ENCODE measurements around the gene LYRM7. TPM values are rescaled to one million over a fixed set of nuclear protein-coding genes. Genes with fewer than 3 reads are reported as not detected.

The LYRM7 gene
- 4.3 and 12.1 TPM in 2 replicates for total RNA-seq

GRCh38 chr5:131170540-131171275 is at the start of gene LYRM7:
Gene LYRM7 (plus strand): TSS chr5:131170944. CDS start chr5:131171021, 77 bp downstream.

GRCh38 chr5:131165119-131165727 is 5.5 kb upstream of the LYRM7 start, which contains the start of gene HINT1:
Gene HINT1 (minus strand): TSS chr5:131165256. CDS start chr5:131165205, 51 bp downstream.

Other genes with a start within 250 kb of the LYRM7 start
- gene HINT1, start 5.7 kb upstream of the LYRM7 start, total RNA-seq = 212 and 295 TPM in 2 replicates
- gene CDC42SE2, start 93.1 kb downstream of the LYRM7 start, total RNA-seq = 31.8 and 57.5 TPM in 2 replicates

Measured in tracheal epithelial cell (primary cell).